NB4 (cell line): ENCODE results near the gene WDR49.

Experiments
- DNase-seq: peaks from one replicate; pipeline ENCODE4 v3.0.0; 2010; ENCODE audit warnings: low read depth
- H3K4me3 ChIP-seq: one replicate; pipeline ENCODE4 v1.5.1; 2011; ENCODE audit warnings: mild to moderate bottlenecking, low read depth, low read length, moderate library complexity
- MYC ChIP-seq: IDR thresholded peaks from 2 replicates; pipeline ENCODE4 v1.6.1; 2011; ENCODE audit warnings: low read depth, low read length
- POLR2A ChIP-seq: IDR thresholded peaks from 2 replicates; pipeline ENCODE4 v1.6.1; 2011; ENCODE audit warnings: mild to moderate bottlenecking; ENCODE audit not compliant: insufficient read length; ENCODE audit errors: extremely low read depth
- TF ChIP-seq, protein P1 (sequence below): IDR thresholded peaks from 2 replicates; pipeline ENCODE4 v1.6.1; 2011; ENCODE audit warnings: low read depth, low read length
- TF ChIP-seq, protein P2 (sequence below): IDR thresholded peaks from one replicate; pipeline ENCODE4 v1.5.1; 2012; ENCODE audit warnings: low read depth, low read length

WDR49 gene

DNA sequence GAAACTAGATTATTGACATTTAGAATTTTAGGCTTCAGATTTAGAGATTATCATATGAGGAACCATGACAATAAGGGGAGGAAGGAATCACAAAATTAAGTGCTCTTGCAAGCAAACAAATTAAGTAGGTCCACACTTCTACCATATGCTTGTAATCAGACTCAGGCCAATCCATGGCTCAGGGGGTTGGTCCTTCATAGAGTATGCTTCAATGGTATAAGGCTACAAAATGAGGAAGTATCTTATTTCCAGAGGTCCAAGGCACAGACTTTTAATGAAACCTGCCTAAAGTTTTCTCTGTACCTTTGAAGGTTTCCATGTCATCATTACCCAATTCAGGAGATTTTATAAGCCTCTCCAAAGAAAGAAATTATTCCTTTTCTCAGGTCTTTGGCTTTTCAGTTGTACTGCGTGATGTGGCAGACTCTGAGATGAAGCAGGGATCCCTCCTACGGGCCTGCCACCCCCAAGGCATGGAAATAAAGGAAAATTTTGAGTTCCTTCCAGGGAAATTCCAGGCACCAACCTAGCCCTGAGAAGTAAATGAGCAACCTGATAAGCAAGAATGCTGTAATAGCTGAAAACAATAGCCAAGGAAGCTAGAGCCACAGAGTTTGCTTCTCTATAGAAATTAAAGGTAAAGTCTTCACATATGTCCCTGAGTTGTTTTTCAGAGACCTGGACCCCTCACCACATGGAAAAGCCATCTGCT, 216.2 kb downstream of the WDR49 start:
- H3K4me3 ChIP-seq = no peak overlapping the region
- DNase-seq = peak; percentile 4
- no peak for TF ChIP-seq MYC
- TF ChIP-seq POLR2A = no peak
- TF ChIP-seq, protein P1, sequence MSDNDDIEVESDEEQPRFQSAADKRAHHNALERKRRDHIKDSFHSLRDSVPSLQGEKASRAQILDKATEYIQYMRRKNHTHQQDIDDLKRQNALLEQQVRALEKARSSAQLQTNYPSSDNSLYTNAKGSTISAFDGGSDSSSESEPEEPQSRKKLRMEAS = no peak
- TF ChIP-seq, protein P2, sequence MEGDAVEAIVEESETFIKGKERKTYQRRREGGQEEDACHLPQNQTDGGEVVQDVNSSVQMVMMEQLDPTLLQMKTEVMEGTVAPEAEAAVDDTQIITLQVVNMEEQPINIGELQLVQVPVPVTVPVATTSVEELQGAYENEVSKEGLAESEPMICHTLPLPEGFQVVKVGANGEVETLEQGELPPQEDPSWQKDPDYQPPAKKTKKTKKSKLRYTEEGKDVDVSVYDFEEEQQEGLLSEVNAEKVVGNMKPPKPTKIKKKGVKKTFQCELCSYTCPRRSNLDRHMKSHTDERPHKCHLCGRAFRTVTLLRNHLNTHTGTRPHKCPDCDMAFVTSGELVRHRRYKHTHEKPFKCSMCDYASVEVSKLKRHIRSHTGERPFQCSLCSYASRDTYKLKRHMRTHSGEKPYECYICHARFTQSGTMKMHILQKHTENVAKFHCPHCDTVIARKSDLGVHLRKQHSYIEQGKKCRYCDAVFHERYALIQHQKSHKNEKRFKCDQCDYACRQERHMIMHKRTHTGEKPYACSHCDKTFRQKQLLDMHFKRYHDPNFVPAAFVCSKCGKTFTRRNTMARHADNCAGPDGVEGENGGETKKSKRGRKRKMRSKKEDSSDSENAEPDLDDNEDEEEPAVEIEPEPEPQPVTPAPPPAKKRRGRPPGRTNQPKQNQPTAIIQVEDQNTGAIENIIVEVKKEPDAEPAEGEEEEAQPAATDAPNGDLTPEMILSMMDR = no peak
